ENCODE measurements around the gene RFC2.
A peak's percentile ranks its signal among the peaks of the same experiment; 100 is the strongest.

The RFC2 gene

GRCh38 chr7:74222851-74223710 is 31.1 kb downstream of the RFC2 start:
- in situ Hi-C loops (cut with MboI; ENCODE audit: low sequenced_read_pairs, unreplicated experiment) = no loop called here
- DNase-seq (ENCODE audit: low spot score) = no peak
- no peak for TF ChIP-seq CTCF (IDR thresholded peaks at IDR 0.05; ENCODE audit: borderline replicate concordance, control extremely low read depth, extremely low read depth, insufficient read depth, missing control alignments)

- TF ChIP-seq CTCF (IDR thresholded peaks at IDR 0.05; ENCODE audit: borderline replicate concordance, control extremely low read depth, extremely low read depth, insufficient read depth, missing control alignments) = no peak
- in situ Hi-C loops (cut with MboI; ENCODE audit: low sequenced_read_pairs, unreplicated experiment) = no loop called here
- no peak for DNase-seq (ENCODE audit: low spot score)
Observed at GRCh38 chr7:74221713-74222112, 32.5 kb downstream of the RFC2 start.

- in situ Hi-C loops (cut with MboI; ENCODE audit: low sequenced_read_pairs, unreplicated experiment) = no loop called here
- TF ChIP-seq CTCF (IDR thresholded peaks at IDR 0.05; ENCODE audit: borderline replicate concordance, control extremely low read depth, extremely low read depth, insufficient read depth, missing control alignments) = no peak
- no peak for DNase-seq (ENCODE audit: low spot score)
Observed at GRCh38 chr7:74220229-74220628, 34.0 kb downstream of the RFC2 start.

- no peak for DNase-seq (ENCODE audit: low spot score)
- in situ Hi-C loops (cut with MboI; ENCODE audit: low sequenced_read_pairs, unreplicated experiment) = no loop called here
- TF ChIP-seq CTCF (IDR thresholded peaks at IDR 0.05; ENCODE audit: borderline replicate concordance, control extremely low read depth, extremely low read depth, insufficient read depth, missing control alignments) = no peak
Observed at GRCh38 chr7:74219416-74219815, 34.8 kb downstream of the RFC2 start.

- in situ Hi-C loops (cut with MboI; ENCODE audit: low sequenced_read_pairs, unreplicated experiment) = no loop called here
- no peak for TF ChIP-seq CTCF (IDR thresholded peaks at IDR 0.05; ENCODE audit: borderline replicate concordance, control extremely low read depth, extremely low read depth, insufficient read depth, missing control alignments)
- no peak for DNase-seq (ENCODE audit: low spot score)
Observed at GRCh38 chr7:74218343-74218698, 35.9 kb downstream of the RFC2 start.

- peak; percentile 76 for DNase-seq (ENCODE audit: low spot score)
- no peak for TF ChIP-seq CTCF (IDR thresholded peaks at IDR 0.05; ENCODE audit: borderline replicate concordance, control extremely low read depth, extremely low read depth, insufficient read depth, missing control alignments)
- in situ Hi-C loops (cut with MboI; ENCODE audit: low sequenced_read_pairs, unreplicated experiment) = no loop called here
Observed at GRCh38 chr7:74217455-74218342, 36.5 kb downstream of the RFC2 start.
